GM21423 (cell line): ENCODE results near the gene PYGM.

Experiments used
- ATAC-seq: cut with Tn5 transposase; IDR thresholded peaks from one replicate; pipeline ENCODE4 v1.9.1; 2021; ENCODE audit warnings: mild to moderate bottlenecking, moderate library complexity; ENCODE audit not compliant: unreplicated experiment

PYGM gene

GRCh38 chr11:64697663-64698375, 62.0 kb downstream of the PYGM start:
- no peak for ATAC-seq
